Sigmoid colon (tissue), 4 donors: ENCODE data around the gene F8.

Experiments used
- CTCF ChIP-seq, 4 experiments: fragments of 450-650 bp in 3 of 4; fragments of 200-600 bp in 1 of 4; IDR thresholded peaks; one replicate each; pipeline ENCODE4 v1.5.1; 2016 to 2019; ENCODE audit warnings: antibody characterized with exemption in 4 of 4, mild to moderate bottlenecking in 3 of 4, moderate library complexity in 2 of 4
- EP300 ChIP-seq, 4 donors: sonication (generic); formaldehyde crosslinking; IDR thresholded peaks; one replicate each; pipeline ENCODE4 v1.6.1; 2017; ENCODE audit warnings: antibody characterized with exemption in 4 of 4
- POLR2A ChIP-seq, 2 donors: fragments of 450-650 bp; IDR thresholded peaks; one replicate each; pipeline ENCODE4 v1.6.1; 2016; ENCODE audit warnings: antibody characterized with exemption in 2 of 2, mild to moderate bottlenecking in 2 of 2, moderate library complexity in 2 of 2
- POLR2AphosphoS5 ChIP-seq, 4 donors: sonication (generic); formaldehyde crosslinking; IDR thresholded peaks; one replicate each; pipeline ENCODE4 v1.6.1; 2017; ENCODE audit warnings: antibody characterized with exemption in 4 of 4

DNA sequence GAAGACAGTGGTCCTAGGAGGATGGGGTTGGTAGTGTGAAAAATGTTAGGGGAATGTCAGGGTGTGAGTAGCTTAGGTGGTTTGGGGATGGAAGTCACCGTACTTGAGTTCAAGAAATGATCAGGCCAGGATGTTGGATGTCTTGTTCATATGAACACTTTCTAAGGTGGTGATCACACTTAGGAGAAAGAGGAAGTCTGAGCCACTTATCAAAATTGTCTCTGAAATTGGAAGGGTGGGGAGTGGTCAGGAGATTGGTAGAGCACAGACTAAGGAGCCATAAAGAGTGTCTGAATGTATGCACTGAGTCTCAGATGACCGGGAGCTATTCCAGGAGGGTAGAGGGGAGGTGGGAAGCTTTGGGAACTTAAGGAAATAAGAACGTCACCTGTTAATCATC is 31.1 kb upstream of the F8 start:
- TF ChIP-seq POLR2A (IDR thresholded peaks at IDR 0.05): no peak
- no peak for TF ChIP-seq CTCF (IDR thresholded peaks at IDR 0.05)
- TF ChIP-seq POLR2AphosphoS5 (IDR thresholded peaks at IDR 0.05): no peak
- TF ChIP-seq EP300 (IDR thresholded peaks at IDR 0.05): no peak
